Activated CD4-positive, alpha-beta T cell treated with anti-CD3 and anti-CD28 coated beads, Interleukin-2, amount 50 U/mL, for 16 hours (primary cell): Measurements from ENCODE around the gene SCN8A.
"Not testable (repeated sequence)": the region's sequence is repeated elsewhere in the genome, so short reads cannot be mapped to it uniquely, and the experiment has no call there.

Experiments
- DNase-seq: peaks from one replicate; pipeline ENCODE4 v3.0.0-alpha.2; 2020

The SCN8A gene

GRCh38 chr12:51625370-51625769 is 34.3 kb downstream of the SCN8A start:
- DNase-seq: no peak

DNA sequence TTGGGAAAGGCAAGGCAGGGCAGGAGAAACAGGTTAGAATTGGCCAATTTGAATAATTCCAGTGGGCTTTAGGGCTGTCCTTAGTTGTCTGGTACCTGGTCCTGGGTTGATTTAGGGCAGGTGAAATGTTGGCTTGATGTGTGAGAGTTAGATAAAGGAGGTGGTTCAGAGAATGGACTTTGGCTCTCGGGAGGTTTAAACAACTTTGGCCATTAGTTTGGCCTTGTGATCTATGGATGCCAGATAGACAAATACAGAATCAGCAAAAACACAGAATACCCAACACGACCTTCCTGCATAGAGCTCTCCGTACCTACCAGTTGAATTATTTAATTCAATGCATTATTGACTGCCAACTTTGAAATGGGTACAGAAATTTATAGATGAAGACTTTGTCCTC is 35.1 kb downstream of the SCN8A start:
- DNase-seq: no peak

DNA sequence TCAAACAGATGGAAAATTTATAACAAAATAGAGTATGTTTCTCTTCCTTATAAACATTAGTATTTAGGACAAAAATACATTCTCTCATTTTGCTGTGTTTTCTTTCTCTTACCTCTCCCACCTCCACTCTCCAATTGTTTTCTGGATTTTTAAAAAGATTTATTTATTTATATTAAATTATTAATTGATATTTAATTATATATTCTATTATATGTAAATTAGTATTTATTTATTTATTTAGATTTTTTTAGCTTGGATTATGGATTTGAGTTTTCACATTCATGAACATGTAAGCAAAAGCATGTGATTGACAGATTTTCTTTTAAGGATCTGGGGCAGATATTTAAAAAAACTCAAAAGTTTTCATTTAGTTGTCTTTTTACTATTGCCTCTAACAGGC is 35.6 kb downstream of the SCN8A start:
- DNase-seq: no peak

DNA sequence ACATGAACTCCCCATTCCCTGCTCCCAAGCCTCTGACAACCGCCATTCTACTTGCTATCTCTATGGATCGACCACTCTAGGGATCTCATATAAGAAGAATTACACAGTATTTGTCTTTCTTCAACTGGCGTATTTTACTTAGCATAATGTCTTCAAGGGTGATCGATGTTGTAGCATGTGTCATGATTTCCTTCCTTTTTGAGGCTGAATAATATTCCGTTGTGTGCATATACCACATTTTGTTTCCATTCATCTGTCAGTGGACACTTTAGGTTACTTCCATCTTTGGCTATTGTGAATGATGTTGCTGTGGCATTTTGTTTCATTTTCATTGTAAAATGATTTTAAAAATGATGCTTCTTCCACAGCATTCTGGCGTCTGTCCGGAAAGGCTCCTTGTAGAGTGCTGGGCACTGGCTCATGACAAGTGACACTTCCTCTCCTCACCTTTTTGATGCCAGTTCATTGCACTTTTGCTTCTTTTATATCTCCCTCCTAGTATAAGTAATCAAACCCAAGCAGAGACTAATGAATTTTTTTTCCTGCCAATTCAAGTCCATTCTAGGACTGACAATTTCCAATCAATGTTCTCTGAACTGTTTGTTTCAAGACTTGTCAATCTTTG is 39.3 kb downstream of the SCN8A start:
- no peak for DNase-seq

DNA sequence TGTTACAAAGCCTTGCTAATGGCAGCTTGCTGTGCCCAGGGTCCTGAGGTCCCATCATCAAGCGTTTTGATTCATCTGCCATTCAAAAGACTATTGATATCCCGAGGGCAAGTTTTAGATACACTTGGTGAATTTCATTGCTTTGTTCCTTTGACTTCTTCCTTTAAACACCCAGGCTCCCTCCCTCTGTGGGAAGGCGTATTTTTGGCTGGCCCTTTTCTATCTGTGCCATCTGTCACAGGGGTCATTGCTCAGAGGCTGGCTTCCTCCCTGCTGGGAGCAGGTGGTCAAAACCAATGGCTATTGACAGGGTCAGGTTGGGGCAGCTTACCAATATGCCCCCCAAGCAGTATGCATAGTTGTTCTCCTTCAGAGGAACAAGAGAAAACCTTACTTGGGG is 40.0 kb downstream of the SCN8A start:
- no peak for DNase-seq

DNA sequence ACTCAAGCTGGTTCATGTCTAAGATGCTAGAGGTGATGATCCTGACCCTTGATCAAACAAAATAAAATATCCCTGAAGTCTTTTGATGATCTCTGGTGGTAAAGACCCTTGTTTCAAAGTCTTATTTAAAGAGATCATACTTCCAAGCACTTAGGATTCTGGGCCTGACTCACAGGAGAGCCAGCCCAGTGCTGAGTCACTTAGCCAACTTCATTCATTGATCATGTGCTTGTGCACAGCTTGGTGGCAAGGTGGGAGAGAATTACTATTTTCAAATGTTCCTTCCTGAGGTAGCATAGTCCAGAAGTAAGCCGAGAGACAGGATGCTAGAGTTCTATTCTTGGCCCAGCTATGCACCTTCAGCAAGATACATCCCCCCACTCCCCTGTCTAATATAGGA is 40.6 kb downstream of the SCN8A start:
- no peak for DNase-seq

DNA sequence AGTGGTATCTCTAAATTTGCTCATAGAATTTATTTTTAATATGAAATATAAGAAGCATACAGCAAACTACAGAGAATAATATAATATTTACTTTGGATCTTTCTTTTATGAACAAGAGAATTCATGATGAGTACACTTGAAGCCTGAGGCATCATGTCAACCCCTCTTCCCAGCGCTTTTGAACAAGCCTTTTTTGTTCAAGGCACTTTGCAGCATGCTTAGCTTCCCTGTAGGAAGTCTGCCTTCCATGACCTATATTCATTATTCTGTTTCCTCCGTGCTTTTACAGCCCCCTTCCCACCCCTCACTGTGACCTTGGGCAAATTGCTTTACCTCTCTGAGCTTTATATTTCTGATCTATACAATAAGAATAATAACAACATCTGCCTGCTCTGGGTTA is 41.6 kb downstream of the SCN8A start:
- no peak for DNase-seq

DNA sequence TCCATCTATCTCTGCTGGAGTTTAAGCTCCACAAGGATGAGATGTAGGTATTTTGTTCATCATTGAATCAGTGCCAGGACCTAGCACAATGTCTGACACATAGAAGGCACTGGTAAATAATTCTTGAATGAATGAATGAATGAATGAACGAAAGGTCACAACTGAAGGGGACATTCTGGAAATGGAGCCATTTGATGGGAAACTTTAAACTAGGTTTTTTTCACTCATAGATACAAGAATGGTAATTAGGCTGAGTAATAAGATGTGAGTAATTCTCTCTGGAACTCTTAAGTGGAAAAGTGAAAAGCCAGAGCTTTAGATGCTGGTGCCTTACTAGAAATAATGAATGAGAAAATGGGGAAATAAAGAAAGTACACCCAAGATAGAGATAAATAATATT is 44.3 kb downstream of the SCN8A start:
- DNase-seq: no peak

- DNase-seq: no peak
Measured at GRCh38 chr12:51636581-51636980, 45.5 kb downstream of the SCN8A start.

DNA sequence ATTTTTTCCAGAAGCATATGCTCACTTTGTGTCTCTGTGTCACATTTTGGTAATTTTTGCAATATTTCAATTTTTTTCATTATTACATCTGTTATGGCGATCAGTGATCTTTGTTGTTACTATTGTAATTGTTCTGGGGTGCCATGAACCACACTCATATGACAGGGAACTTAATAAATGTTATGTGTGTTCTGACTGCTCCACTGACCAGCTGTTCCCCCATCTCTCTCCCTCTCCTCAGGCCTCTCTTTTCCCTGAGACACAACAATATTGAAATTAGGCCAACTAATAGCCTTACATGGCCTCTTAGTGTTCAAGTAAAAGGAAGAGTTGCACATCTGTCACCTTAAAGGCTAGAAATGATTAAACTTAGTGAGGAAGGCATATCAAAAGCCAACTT is 46.0 kb downstream of the SCN8A start:
- DNase-seq: no peak

GRCh38 chr12:51639361-51639760 is 48.3 kb downstream of the SCN8A start:
- DNase-seq: no peak

GRCh38 chr12:51642286-51642685 is 51.3 kb downstream of the SCN8A start:
- DNase-seq: no peak

DNA sequence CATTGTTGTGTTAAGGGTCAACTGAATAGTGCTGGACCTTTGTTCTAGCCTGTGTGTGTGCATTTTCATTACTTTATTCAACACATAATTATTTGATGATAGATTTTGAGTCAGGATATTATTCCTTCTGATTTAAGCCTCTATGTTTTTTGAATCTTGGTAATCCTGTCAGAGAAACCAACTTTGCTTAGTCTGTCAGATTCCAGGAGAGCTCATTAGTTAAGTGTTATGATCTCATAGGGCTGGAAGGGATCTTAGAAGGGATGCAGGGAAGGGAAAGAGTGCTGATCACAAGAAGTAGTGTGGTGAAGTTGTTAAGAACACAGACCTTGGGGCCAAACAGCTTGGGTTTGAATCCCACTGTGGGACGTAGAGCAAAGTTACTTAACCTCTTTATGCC is 52.9 kb downstream of the SCN8A start:
- no peak for DNase-seq

DNA sequence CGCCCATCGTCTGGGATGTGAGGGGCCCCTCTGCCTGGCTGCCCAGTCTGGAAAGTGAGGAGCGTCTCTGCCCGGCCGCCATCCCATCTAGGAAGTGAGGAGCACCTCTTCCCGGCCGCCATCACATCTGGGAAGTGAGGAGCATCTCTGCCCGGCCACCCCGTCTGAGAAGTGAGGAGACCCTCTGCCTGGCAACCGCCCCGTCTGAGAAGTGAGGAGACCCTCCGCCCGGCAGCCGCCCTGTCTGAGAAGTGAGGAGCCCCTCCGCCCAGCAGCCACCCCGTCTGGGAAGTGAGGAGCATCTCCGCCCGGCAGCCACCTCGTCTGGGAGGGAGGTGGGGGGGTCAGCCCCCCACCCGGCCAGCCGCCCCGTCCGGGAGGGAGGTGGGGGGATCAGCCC is 53.7 kb downstream of the SCN8A start:
- not testable (repeated sequence) for DNase-seq

DNA sequence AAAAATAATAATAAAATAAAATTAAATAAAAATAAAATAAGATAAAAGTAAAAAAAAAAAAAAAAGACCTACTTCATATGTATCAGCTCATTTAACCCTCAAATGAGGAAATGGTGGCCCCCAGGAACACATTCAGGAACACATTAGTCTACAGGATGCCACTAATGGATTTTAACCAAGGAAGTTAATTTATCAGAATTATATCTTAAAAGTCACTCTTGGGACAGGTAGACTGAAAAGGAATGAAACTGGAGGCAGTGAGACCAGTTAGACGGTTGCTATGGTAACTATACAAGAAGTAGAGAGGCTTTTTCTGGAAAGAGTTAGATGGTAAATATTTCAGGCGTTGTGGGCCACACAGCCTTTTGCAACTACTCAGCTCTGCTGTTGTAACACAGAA is 54.9 kb downstream of the SCN8A start:
- no peak for DNase-seq

GRCh38 chr12:51647647-51648046 is 56.6 kb downstream of the SCN8A start:
- no peak for DNase-seq

DNA sequence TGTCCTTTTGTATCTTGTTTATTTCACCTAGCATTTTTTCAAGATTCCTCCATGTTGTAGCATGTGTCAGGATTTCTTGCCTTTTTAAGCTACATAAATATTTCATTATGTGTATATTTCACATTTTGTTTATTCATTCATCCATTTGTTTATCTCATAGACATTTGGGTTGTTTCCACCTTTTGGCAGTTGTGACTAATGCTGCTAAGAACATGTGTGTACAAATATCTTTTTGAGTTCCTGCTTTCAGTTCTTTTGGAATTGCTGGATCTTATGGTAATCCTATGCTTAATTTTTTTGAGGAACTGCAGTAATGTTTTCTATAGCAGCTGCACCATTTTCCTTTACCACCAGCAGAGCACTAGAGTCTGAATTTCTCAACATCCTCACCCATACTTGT is 62.4 kb downstream of the SCN8A start:
- no peak for DNase-seq

- no peak for DNase-seq
Measured at GRCh38 chr12:51661199-51661598, 70.2 kb downstream of the SCN8A start.

DNA sequence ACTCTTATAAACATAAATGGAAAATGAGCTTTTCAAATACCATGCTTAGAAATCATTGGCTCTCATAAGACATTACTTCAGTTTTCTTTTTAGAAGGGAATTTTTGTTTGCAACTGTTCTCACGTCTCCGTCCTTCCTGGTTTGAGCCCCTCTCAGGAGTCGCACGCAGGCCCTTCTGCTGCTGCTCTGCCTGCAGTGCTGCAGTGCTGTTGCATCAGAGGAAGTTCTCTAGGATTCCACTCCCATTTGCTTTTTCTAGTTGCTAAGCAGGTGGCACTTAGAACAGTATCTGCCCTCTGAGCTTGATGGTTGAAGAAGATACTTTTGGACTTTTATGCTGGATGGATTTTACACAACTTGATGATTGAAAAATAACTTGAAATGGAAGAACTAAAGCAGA is 70.8 kb downstream of the SCN8A start:
- no peak for DNase-seq

- no peak for DNase-seq
Measured at GRCh38 chr12:51662728-51663154, 71.7 kb downstream of the SCN8A start.

GRCh38 chr12:51663390-51663789 is 72.4 kb downstream of the SCN8A start:
- DNase-seq: no peak

GRCh38 chr12:51666696-51667095 is 75.7 kb downstream of the SCN8A start:
- no peak for DNase-seq

- no peak for DNase-seq
Measured at GRCh38 chr12:51667269-51667668, 76.2 kb downstream of the SCN8A start.

DNA sequence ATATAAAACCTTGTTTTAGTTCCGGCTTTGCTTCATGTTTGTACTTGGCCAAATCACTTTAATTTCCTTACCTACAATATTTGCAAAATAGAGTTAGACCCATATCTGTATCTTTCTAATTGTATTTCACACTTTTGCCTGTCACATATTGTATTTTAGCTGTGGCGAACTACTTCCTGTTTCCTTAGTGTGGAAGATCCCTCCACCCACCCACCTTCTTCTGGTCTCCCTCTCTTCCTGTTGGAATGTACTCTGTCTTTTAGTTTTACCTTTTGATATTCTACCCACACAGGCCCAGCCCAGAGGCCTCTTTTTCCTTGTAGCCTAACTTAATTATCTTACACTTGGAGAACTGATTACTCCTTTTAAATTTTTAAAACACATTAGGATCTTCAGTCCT is 78.2 kb downstream of the SCN8A start:
- DNase-seq: no peak

DNA sequence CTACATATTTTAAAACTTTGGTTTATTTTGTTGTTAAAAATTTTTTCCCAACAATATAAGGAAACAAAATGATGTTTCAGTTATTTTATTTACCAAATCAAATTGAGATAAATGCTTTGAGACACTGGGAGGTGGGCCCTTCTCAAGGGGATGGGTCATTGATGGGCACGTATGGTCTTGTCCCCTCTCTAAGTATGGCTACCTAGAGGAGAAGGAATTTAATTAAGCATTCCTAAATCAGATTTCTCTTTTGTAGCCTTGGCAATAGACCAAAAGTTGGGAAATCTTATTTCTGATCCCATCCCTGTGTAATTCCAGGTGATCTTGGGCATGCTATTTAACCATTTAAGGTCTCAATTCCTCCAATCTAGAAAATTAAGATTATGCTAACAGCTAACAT is 79.0 kb downstream of the SCN8A start:
- DNase-seq: no peak

DNA sequence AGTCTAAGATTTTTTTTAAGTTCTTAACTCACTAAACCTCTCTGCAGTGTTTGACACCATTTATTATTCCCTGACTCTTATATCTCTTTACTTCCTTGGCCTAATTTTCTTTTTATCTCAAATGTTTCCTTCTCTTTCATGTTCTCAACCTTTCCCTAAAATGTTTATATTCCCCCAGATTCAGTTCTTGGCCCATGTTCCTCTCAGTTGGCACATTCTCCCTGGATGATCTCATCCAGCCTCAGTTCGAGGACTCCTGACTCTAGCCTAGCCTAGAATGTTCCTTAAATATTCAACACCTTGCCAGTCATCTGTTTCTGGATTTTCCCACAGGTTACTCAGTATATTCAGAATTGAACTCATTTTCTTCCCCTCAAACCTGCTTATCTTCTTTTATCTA is 81.3 kb downstream of the SCN8A start:
- DNase-seq: no peak
